NOMO-1 (cell line): ENCODE measurements around the gene ALOX12B.
"Not testable (repeated sequence)": the region's sequence is repeated elsewhere in the genome, so short reads cannot be mapped to it uniquely, and the experiment has no call there.

Experiments used
- DNase-seq, 2 experiments: peaks; one replicate each; lab custom pipeline; 2025; ENCODE audit not compliant: unreplicated experiment in 2 of 2; lab: John Stamatoyannopoulos, UW

The ALOX12B gene

DNA sequence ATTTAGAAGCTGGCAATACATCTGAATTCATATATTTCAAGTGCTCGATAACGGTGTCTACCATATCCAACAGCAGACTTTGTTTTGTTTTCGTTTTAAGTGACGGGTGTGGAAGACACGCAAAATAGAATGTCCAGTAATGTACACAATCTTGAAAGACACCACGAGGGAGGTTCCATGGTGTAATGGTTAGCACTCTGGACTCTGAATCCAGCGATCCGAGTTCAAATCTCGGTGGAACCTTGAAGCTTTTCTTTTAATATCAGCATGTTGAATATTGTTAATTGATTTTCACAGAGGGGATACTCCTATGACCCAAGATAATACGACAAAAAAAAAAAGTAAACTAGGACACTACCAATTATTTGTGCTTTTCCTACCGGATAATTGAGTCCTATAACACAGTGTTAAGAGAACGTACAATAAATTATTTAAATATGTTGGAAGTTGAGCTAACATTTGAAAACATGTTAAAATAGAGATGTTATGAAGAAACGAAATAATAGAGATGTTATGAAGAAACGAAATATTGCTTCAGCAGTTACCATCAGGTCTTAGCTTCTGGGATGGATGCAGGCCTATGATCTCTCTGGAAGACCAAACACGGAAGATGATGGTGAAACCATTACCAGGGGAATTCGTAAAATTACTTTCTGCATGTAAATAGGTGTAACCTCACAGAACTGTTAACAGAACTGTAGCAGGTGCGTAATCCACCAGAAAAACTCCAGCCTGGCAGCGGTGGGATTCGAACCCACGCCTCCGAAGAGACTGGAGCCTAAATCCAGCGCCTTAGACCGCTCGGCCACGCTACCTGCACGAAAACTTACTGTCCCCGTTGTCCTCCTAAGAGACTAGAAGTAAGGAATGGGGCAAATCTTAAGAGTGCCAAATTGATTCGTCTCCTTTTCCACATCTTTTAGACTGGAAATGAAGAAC is 32.3 kb upstream of the ALOX12B start:
- peak; percentile 75 to 80 for DNase-seq

DNA sequence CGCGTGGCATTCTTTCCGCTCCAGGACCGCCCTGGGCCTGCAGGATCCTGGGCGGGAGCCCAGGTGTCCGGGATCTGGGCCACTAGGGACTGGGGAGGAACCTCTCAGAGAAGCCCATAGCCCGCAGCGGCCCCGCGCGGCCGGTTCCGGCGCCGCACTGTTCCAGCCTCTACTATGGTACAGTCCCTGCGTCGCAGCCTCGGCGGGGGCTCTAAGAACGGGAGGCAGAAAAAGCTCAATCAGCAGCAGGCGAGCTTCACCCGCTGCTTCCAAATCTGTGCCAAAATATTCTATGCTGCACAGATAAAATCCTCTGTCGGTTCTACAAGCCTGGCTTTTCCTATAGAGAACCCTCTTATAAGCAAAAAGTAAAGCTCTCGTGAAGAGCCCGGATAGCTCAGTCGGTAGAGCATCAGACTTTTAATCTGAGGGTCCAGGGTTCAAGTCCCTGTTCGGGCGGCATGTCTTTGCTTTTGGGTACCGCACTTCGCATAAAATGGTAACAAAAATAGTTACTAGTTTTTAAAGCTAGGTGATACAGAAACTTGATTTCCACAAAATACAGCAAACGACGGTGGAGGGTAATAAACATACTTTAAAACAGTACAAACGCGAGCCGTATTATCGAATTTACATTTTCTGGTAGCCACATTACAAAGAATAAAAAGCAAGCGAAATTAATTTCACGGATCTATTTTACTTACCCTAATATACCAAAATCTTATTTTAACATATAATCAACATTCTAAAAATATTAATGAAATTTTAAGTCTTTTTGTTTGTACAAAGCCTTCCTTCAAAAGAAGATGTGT is 31.5 kb upstream of the ALOX12B start:
- peak; percentile 78 to 83 for DNase-seq

DNA sequence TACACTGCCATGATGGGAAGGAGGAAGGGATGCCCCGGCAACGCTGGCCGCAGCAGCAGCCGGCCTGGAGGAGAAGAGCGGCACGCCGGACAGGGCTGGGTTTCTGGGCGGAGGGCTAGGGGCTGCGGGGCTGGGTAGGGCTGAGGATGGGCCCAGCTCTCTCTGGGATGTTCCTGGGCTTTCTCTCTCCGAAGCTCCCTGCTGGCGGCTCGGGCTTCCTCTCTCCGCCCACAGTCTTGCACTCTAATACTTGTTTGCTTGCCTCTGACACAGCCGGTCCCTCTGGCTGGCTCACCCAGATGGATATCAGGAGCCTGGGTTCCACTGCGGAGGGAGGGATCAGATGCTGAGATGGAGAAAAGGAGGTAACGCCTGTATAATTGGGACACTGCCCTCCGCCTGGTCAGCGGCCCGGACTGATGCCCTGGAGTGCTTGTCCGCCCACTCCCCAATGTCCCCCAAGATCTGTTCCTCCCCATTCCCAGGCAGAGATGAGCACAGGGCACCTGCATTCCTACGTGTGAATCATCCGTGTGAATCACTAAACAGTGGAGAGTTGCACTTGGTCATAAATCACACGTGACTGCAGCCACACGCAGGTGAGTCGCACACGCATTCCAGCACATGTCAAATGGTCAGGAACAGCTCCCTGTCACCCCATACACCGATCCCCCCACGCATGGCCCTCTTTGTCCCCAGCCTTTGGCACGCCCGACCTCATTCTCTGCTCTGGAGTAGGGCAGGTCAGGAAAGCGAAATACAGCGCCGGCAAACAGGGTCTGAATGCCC is 30.7 kb upstream of the ALOX12B start, which contains the start of gene ALOXE3:
Gene ALOXE3, minus strand, starts transcription at position 535 of the 789 bp plus-strand sequence. Its CDS starts 524 bp downstream, at position 11.
- no peak for DNase-seq

DNA sequence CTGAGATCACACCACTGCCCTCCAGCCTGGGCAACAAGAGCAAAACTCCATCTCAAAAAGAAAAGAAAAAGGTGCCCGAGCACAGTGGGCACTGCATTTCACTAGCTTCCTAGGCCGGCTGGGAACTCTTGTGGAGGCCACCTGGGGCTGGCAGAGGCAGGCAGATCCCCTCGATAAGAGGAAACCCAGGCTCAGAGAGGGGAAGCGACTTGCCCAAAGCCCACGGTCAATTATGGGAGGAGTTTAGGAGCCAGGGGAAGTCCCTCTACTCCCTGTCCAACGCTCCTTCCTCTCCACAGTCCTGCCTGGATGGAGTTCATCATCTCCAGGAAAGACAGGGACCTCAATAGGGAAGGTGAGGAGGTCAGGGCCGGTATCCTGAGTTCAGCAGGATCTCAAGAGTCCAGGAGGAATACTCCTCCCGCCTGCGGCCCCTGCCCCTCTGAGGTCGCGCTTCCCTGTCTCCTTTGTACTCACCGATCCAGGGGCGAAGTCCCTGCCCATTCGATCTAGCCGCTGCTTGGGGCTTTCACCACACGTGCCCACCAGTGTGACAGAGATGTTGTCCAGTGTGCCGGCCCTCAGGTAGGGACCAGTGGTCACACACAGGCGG is 30.0 kb upstream of the ALOX12B start:
- DNase-seq = no peak

DNA sequence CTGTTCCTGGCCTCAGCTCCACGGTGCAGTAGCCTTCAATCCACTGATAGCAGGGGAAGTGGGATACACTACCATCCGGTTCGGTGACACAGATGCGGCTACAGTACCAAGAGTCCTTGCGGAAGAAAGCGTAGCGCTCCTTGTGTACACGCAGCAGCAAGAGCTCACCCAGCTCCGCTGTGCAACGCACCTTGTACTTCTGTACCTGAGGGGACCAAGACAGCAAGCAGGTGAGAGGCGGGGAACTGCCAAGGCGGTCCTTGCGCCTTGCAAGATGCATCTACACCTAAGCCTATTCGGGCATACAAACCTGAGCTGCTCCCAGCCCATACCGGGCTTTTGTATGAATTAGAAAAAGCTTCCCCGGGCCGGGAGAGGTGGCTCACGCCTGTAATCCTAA is 29.3 kb upstream of the ALOX12B start:
- DNase-seq = no peak

DNA sequence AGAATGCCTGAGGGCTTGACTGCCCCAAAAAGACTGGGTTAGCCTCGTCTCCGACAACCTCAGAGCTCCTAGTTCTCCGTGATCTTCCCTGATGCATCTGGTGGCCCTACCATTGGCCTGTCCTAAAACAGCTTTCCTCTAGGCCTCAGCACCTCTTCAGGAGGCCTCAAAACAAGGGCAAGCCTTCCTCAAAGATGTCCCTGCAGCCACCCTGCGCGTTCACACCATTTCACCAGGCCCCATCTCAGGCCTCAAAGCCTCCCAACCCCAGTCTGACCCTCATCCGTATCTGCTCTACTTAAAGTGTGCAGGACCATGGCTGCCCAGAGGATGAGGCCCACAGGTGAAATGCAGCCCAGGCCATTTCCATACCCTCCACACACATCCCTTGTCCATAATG is 23.4 kb upstream of the ALOX12B start:
- no peak for DNase-seq

DNA sequence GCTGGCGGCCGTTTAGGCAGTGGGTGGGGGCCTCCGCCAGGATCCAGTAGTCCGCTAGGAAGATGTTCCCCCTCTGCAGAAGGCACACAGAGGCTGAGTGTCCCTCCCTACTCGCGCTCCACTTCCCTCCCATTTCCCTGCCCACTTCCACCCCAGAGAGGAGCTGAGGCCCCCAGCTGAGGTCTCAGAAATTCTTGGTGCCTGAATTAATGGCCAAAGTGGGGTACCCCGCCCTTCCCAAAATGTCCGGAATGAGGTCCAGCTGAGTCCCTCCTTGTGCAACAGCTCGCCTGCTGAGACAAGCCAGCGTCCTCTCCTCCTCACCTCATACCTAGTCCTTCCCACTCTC is 22.9 kb upstream of the ALOX12B start:
- no peak for DNase-seq

DNA sequence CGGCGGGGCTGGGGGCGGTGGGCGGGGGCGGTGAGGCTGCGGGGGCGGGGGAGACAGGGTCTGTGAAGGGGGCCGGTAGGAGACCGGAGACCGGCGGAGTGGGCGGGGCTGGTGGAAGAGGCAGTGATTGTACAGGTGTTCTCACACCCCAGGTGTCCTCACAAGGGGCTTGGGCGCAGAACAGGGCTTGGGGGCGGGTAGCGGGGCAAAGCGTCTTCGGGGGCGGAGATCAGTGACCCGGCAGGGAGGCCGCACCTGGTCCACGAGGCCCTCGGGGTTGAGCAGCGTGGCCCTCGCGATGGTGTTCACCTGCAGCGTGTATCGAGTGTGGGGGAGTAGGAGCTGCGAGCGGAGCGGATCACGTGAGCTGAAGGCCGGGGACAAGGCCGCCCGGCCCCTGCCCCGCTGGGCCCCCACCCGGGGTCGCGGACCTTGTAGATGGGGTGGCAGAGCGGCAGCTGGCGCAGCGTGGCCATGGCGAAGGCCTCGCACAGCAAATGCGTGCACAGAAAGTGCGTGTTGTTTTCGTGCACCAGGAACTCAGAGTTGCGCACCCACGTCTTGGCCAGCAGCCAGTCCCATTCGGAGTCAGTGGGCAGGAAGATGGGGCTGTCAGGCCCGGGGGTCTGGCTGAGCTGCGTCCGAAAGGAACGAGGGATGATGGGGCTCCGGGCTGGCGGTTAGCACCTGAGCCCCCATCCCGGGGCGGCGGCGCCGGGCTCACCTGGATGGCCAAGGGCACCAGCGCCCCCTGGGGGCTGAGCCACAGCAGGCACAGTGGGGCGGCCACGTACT is 22.3 kb upstream of the ALOX12B start:
- peak; percentile 26 to 38 for DNase-seq

DNA sequence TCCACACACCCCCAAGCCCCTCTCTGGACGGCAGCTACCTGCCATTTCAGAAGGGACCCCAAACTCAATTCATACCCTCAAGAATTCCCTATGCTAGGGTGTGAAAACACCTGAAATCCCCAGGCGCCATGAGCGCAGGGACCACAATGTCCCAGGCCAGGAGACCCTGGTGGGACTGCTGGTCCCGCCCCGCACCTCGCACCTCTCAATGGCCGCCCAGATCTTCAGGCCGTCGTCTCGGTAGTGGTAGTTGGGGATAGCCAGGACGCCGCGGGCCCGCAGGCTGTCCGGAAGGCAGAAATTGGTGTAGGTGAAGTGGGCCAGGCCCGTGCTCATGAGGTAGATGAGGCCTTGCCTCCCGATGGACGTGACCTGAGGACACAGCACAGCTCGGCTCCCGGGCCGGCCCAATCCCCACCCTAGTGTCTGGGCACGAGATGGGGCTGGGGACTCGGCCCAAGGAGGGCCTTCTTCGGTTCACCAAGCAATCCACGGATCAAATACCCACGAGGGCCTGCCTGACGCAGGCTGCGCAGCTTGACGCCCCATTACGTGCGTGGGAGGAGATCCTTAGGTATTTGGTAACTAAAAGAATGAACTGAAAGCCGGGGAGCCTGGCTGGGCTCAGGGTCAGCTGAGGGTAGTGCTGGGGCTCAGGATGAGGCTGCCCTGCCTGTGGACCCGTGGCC is 21.6 kb upstream of the ALOX12B start:
- no peak for DNase-seq

DNA sequence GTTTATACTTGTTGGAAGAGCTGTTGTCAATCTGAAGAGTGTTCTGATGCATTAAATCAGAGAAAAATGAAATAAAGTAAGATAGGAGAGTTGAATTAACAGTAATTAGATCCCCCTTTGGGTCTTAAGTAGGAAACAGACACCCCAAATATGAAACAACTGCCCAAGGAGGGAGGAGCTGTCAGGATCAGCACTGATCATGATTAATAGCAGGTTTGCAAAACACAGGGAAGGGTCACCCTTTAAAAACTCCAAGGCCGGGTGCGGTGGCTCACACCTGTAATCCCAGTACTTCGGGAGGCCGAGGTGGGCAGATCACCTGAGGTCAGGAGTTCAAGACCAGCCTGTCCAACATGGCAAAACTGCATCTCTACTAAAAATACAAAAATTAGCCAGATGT is 19.5 kb upstream of the ALOX12B start:
- not testable (repeated sequence) for DNase-seq

DNA sequence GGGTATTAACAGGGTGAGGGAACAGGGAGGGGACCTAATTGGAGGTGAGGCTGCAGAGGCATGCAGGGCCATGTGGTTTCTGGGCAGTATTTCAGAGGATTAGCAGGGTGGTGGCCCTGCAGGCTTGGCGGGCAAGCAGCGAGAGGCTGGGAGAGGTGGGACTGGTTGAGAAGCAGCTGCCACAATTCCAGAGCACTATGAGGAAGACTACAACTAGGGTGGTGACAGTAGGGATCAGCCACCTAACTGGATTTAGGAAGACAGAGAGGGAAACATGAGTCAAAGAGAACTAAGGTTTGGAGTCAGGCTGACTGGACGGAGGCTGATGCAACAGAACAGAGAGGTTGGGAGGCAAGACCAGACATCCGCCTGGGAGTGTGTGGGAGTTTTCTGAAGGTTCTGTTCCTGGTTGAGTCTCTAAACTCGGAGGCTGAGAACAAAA is 18.5 kb upstream of the ALOX12B start:
- no peak for DNase-seq

DNA sequence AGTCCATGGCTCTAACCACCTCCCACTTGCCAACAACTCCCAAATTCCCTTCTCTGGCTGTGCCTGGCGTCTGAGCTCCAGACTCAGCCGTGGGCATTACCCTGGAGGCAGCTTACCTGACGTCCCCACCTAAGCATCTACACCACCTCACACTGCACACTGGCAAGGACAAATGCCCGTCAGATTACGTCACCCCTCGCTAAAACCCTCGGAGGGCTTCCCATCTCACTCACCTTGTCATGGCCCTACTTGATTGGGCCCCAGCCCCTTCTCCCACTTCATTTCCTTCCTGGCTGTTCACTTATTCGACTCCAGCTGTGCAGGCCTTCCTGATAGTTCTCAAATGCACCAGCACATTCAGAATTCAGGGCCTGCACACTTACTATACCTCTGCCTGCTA is 17.4 kb upstream of the ALOX12B start:
- DNase-seq = no peak

DNA sequence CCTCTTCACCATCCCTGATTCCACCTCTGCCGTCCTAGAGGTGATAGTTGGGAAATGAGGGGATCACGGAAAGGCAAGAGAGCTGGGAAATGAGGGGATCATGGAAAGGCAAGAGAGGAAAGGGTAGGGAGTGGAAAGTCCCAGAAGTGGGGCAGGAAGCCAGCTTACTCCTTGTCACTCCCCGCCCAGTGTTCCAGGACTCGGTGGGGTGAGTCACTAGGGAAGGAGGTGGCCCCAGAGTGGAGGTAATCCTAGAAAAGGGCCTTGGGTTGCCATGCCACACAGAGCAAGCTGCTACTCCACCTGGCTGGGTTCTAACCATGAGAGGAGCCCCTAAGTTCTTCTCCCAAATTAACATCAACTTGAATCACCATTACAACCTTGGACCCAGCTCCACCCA is 16.0 kb upstream of the ALOX12B start:
- DNase-seq = no peak

DNA sequence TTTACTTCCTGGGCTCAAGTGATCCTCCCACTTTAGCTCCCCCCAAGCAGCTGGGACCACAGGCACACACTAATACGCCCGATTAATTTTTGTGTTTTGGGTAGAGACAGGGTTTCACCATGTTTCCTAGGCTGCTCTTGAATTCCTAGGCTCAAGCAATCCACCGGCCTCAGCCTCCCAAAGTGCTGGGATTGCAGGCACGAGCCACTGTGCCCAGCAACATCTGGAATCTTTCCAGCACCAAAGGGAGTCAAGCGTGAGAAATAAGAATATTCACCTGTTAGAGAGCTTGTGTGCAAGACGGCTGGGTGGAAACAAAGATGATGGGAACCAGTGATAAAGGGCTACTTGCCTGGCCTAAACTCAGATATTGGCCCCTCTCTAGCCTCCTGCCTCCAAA is 14.2 kb upstream of the ALOX12B start:
- DNase-seq = no peak

DNA sequence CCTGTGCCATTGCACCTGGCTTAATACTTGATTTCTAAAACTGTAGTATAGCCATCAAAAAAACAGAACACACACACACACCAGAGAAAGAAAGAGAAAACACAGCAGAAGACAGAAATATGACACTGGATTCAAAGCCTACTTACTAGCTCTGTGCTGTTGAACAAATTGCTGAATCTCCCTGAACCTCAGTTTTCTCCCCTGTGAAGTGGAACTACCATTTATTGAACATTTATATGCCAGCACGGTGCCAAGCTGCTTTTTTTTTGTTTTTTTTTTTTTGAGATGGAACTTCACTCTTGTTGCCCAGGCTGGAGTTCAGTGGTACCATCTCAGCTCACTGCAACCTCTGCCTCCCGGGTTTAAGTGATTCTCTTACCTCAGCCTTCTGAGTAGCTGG is 13.2 kb upstream of the ALOX12B start:
- no peak for DNase-seq

DNA sequence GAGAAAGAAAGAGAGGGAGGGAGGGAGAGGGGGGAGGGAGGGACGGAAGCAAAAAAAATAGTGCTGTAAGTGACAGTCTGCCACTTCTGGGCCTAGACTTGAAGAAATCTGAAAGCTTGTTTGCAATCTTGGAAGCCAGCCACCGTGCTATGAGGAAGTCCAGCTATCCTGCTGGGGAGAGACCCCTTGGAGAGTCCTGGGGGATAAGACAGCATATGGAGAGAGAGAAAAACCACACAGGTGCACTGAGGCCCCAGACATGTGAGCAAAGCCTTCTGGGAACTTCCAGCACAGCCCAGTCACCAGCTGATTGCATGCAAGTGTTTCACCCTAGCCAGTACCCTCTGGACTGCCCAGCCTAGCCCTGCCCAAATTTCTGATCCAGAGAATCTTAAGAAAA is 12.6 kb upstream of the ALOX12B start:
- no peak for DNase-seq

DNA sequence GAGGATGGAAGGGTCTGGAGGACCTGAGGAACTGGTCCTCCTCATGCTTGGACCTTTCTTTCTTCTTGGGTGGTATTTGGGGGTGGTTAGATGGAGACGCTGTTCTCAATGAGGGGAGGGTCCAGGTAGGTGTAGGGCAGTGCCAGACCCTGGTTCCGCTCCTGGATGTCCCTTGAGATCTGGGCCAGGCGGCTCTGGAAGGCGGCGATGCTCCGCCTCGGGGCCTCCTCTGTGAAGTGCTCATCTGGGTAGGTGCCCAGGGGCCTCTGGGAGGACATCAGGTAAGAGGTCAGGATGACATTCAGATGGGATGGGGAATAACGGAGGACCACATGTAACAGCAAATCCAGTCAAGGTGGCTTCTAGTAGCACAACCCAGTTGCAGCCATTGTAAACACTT is 9.0 kb upstream of the ALOX12B start:
- DNase-seq = no peak

DNA sequence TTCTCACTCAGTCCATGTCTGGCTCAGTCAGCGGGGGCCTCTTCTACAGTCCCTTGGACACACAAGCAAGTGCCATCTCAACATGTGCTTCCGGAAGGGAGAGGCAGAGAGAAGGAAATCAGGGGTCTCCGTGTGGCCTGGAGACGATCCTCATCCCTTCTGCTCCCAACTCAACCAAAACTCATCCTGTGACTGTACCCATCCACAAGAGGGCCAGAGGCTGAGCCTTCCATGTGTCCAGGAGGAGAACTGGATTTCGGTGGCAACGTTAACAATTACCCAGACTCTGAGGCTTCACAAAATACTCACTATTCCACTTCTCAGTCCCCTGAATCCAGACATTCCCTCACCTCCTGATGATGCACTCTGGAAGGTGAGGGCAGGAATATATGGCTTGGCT is 7.8 kb upstream of the ALOX12B start:
- no peak for DNase-seq

DNA sequence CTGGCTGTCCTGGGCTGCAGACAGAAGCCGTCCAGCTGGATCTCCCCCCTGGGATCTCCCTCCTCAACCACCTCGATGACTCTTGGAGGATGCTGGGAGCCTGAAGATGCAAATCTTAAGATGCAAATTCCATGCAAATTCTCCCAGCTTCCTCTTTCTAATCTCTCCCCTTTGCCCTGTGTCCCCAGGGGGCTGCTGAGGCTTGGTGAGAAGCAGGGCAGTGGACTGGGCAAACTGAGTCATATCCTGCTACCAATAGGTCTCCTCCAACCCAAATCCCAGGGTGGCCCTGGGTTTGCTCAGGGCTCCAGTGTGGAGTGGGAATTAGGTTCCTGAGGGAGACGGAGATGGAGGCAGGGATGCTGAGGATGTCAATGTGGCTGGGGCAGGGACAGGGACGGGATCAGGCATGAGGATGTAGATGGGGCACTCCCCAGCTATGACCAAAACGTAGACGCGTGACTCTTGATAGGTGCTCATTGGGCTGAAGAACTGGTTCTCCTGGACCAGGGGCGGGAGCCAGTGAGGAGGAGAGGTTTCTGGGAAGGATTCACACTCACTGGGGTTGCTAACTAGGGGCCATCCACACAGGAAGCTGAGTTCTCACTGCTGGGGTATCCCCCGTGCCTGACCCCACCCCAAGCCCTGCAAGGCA is 3.6 kb upstream of the ALOX12B start:
- peak in 1 of 2 experiments; percentile 11 for DNase-seq
